HepG2 (cell line): ENCODE data around the gene MRPL28. TPM values are rescaled to one million over a fixed set of nuclear protein-coding genes. Genes with fewer than 3 reads are reported as not detected.

Source experiments
- ASH2L ChIP-seq: fragments of 300-600, 200-600 bp; sonication (generic); IDR thresholded peaks from 2 replicates; pipeline ENCODE4 v1.7.0; 2017; ENCODE audit warnings: low read depth, mild to moderate bottlenecking, moderate library complexity, mixed read lengths, low read length; ENCODE audit not compliant: insufficient read length
- FOXC1 ChIP-seq: sonication (generic); formaldehyde crosslinking; IDR thresholded peaks from 2 replicates; pipeline ENCODE4 v1.8.0; 2022; ENCODE audit warnings: mild to moderate bottlenecking, missing genetic modification reagents, borderline replicate concordance
- HOXA5 ChIP-seq: sonication (generic); formaldehyde crosslinking; IDR thresholded peaks from 2 replicates; pipeline ENCODE4 v1.4.0; 2020; ENCODE audit warnings: missing genetic modification reagents
- KDM4B ChIP-seq: sonication (generic); formaldehyde crosslinking; IDR thresholded peaks from 2 replicates; pipeline ENCODE4 v1.4.0; 2020; ENCODE audit warnings: missing genetic modification reagents
- NR2F6 ChIP-seq, 2 experiments: IDR thresholded peaks; 2 replicates each; pipeline ENCODE4 v1.6.1; 2016; ENCODE audit warnings: antibody characterized with exemption in 1 of 2, mild to moderate bottlenecking in 1 of 2
- ZEB1 ChIP-seq: IDR thresholded peaks from 2 replicates; pipeline ENCODE4 v1.6.1; 2012; ENCODE audit warnings: mild to moderate bottlenecking, low read depth, inconsistent platforms; ENCODE audit not compliant: insufficient replicate concordance
- ZNF136 ChIP-seq: sonication (generic); formaldehyde crosslinking; IDR thresholded peaks from 2 replicates; pipeline ENCODE4 v1.8.1; 2022; ENCODE audit warnings: low read depth, mild to moderate bottlenecking, moderate library complexity, missing genetic modification reagents
- ZNF501 ChIP-seq: sonication (generic); formaldehyde crosslinking; IDR thresholded peaks from 2 replicates; pipeline ENCODE4 v1.5.1; 2020; ENCODE audit warnings: mild to moderate bottlenecking, moderate library complexity, missing genetic modification reagents
- ZNF577 ChIP-seq: sonication (generic); formaldehyde crosslinking; IDR thresholded peaks from 2 replicates; pipeline ENCODE4 v1.4.0; 2020; ENCODE audit warnings: mild to moderate bottlenecking, low read depth, missing genetic modification reagents, borderline replicate concordance
- ZNF605 ChIP-seq: sonication (generic); formaldehyde crosslinking; IDR thresholded peaks from 2 replicates; pipeline ENCODE4 v1.8.0; 2022; ENCODE audit warnings: mild to moderate bottlenecking, missing genetic modification reagents
- ZSCAN29 ChIP-seq: sonication (generic); formaldehyde crosslinking; conservative IDR thresholded peaks from 2 replicates; pipeline ENCODE4 v1.4.0; 2020; ENCODE audit warnings: mild to moderate bottlenecking, missing genetic modification reagents
- polyA plus RNA-seq, 8 experiments: library from polyadenylated mRNA; depleted of rRNA in 3 of 8; stranded (reverse) in 7 of 8; unstranded in 1 of 8; fragments of >200 nt; fragmentation: Illumina TruSeq in 4 of 8; extraction: Trizol in 4 of 8; gene quantifications; 2 replicates each; pipeline versions ENCODE4 v1.2.1 to v1.2.3, GENCODE V29; 2011 to 2016; ENCODE audit warnings: low read depth in 4 of 8, missing spikeins in 1 of 8, mixed read lengths in 1 of 8; ENCODE audit not compliant: insufficient read depth in 1 of 8
- total RNA-seq, 5 experiments: library from RNA; depleted of rRNA; stranded (reverse); fragments of >200 nt; fragmentation: Illumina TruSeq; extraction: Trizol; gene quantifications; 2 replicates each; pipeline ENCODE4 v1.2.3, GENCODE V29; 2016; ENCODE audit warnings: low read depth in 1 of 5
- TF ChIP-seq, protein P1 (sequence below): sonication (generic); formaldehyde crosslinking; IDR thresholded peaks from 2 replicates; pipeline ENCODE4 v1.5.1; 2020; ENCODE audit warnings: missing genetic modification reagents, mild to moderate bottlenecking, borderline replicate concordance
- TF ChIP-seq, protein P2 (sequence below): sonication (generic); formaldehyde crosslinking; IDR thresholded peaks from 2 replicates; pipeline ENCODE4 v1.5.0; 2020; ENCODE audit warnings: missing genetic modification reagents
- TF ChIP-seq, protein P3 (sequence below): sonication (generic); formaldehyde crosslinking; conservative IDR thresholded peaks from 2 replicates; pipeline ENCODE4 v1.8.0; 2022; ENCODE audit warnings: low read depth, missing genetic modification reagents
- TF ChIP-seq, protein P4 (sequence below): IDR thresholded peaks from 2 replicates; pipeline ENCODE4 v1.6.1; 2016; ENCODE audit warnings: mild to moderate bottlenecking
- TF ChIP-seq, protein P5 (sequence below): IDR thresholded peaks from 2 replicates; pipeline ENCODE4 v1.6.1; 2012; ENCODE audit warnings: low read depth, low read length, improper control_type of control experiment
- TF ChIP-seq, protein P6 (sequence below): sonication (generic); formaldehyde crosslinking; IDR thresholded peaks from 2 replicates; pipeline ENCODE4 v1.4.0; 2020; ENCODE audit warnings: missing genetic modification reagents, borderline replicate concordance

The MRPL28 gene
- total and polyA plus RNA-seq, 2 of the 13 experiments (the other 11 are each of a cell fraction or from before 2014, with no cell fraction given), result 114 to 135 TPM

DNA sequence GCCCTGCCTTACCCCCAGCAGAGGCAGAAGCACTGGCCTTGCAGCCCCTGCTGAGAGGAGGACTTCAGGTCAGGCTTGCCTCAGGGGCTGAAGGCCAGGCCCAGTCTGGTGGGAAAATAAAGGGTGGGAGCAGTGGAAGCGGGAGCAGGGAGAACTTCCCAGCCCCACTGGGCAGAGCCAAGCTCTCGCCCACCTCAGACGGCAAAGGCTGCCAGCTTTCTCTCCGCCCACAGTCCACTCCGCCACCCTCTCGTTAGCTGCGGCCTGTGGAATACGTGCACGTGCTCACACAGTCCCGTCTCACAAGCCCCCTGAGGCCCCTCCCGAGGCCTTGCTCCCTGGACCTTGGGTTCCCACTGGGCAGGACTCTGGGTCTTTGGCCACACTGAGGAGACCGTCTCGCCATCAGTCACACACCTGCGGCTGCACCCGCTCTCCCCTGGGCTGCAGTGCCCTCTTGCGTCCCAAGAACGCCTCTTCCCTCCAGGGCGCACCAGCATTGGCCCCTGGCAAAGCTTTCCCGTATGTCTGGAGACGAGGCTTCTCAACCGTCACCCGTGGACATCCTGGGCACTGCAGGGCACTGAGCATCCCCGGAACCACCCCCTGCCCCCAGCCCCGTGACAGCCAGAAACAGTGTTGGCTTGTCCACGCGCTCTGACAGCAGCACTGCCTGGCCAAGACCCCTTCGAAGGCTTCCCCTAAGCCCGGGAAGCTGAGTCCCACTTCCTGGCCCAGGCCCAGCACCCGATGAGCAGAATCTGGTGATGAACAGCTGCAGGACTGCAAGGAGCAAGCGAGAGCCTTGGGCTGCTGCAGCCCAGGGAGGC lies 8.3 kb downstream of the MRPL28 start (continued):
- TF ChIP-seq, protein P1, sequence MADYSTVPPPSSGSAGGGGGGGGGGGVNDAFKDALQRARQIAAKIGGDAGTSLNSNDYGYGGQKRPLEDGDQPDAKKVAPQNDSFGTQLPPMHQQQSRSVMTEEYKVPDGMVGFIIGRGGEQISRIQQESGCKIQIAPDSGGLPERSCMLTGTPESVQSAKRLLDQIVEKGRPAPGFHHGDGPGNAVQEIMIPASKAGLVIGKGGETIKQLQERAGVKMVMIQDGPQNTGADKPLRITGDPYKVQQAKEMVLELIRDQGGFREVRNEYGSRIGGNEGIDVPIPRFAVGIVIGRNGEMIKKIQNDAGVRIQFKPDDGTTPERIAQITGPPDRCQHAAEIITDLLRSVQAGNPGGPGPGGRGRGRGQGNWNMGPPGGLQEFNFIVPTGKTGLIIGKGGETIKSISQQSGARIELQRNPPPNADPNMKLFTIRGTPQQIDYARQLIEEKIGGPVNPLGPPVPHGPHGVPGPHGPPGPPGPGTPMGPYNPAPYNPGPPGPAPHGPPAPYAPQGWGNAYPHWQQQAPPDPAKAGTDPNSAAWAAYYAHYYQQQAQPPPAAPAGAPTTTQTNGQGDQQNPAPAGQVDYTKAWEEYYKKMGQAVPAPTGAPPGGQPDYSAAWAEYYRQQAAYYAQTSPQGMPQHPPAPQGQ (CRISPR knock-in tag), result no peak; the same call in 1 of the 2 replicates
- TF ChIP-seq, protein P2, sequence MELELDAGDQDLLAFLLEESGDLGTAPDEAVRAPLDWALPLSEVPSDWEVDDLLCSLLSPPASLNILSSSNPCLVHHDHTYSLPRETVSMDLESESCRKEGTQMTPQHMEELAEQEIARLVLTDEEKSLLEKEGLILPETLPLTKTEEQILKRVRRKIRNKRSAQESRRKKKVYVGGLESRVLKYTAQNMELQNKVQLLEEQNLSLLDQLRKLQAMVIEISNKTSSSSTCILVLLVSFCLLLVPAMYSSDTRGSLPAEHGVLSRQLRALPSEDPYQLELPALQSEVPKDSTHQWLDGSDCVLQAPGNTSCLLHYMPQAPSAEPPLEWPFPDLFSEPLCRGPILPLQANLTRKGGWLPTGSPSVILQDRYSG (CRISPR knock-in tag), result no peak
- TF ChIP-seq ZNF136 (CRISPR knock-in tag) (no peak), FOXC1 (CRISPR knock-in tag) (peak; percentile 83), ZNF501 (0 out of 2 replicates have a peak, but pooled peaks have one; percentile 19), KDM4B (CRISPR knock-in tag) (0 out of 2 replicates have a peak, but pooled peaks have one; percentile 42), ZNF605 (0 out of 2 replicates have a peak, but pooled peaks have one; percentile 30), ZNF577 (CRISPR knock-in tag) (no peak), ZEB1 (peak; percentile 71), ZSCAN29 (CRISPR knock-in tag) (0 out of 2 replicates have a peak, but pooled peaks have one; percentile 65), NR2F6 (IDR thresholded peaks at IDR 0.05) (peak; percentile 62; the same call in 1 of the 2 replicates), NR2F6 (CRISPR knock-in tag; IDR thresholded peaks at IDR 0.05) (peak; percentile 54; the same call in 1 of the 2 replicates), HOXA5 (CRISPR knock-in tag) (no peak; the same call in 1 of the 2 replicates), ASH2L (peak; percentile 28)
- TF ChIP-seq, protein P3, sequence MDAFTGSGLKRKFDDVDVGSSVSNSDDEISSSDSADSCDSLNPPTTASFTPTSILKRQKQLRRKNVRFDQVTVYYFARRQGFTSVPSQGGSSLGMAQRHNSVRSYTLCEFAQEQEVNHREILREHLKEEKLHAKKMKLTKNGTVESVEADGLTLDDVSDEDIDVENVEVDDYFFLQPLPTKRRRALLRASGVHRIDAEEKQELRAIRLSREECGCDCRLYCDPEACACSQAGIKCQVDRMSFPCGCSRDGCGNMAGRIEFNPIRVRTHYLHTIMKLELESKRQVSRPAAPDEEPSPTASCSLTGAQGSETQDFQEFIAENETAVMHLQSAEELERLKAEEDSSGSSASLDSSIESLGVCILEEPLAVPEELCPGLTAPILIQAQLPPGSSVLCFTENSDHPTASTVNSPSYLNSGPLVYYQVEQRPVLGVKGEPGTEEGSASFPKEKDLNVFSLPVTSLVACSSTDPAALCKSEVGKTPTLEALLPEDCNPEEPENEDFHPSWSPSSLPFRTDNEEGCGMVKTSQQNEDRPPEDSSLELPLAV, result no peak
- TF ChIP-seq, protein P4, sequence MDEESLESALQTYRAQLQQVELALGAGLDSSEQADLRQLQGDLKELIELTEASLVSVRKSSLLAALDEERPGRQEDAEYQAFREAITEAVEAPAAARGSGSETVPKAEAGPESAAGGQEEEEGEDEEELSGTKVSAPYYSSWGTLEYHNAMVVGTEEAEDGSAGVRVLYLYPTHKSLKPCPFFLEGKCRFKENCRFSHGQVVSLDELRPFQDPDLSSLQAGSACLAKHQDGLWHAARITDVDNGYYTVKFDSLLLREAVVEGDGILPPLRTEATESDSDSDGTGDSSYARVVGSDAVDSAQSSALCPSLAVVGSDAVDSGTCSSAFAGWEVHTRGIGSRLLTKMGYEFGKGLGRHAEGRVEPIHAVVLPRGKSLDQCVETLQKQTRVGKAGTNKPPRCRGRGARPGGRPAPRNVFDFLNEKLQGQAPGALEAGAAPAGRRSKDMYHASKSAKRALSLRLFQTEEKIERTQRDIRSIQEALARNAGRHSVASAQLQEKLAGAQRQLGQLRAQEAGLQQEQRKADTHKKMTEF, result peak; percentile 58; the same call in 1 of the 2 replicates
- TF ChIP-seq, protein P5, sequence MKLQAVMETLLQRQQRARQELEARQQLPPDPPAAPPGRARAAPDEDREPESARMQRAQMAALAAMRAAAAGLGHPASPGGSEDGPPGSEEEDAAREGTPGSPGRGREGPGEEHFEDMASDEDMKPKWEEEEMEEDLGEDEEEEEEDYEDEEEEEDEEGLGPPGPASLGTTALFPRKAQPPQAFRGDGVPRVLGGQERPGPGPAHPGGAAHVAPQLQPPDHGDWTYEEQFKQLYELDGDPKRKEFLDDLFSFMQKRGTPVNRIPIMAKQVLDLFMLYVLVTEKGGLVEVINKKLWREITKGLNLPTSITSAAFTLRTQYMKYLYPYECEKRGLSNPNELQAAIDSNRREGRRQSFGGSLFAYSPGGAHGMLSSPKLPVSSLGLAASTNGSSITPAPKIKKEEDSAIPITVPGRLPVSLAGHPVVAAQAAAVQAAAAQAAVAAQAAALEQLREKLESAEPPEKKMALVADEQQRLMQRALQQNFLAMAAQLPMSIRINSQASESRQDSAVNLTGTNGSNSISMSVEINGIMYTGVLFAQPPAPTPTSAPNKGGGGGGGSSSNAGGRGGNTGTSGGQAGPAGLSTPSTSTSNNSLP, result no peak
- TF ChIP-seq, protein P6, sequence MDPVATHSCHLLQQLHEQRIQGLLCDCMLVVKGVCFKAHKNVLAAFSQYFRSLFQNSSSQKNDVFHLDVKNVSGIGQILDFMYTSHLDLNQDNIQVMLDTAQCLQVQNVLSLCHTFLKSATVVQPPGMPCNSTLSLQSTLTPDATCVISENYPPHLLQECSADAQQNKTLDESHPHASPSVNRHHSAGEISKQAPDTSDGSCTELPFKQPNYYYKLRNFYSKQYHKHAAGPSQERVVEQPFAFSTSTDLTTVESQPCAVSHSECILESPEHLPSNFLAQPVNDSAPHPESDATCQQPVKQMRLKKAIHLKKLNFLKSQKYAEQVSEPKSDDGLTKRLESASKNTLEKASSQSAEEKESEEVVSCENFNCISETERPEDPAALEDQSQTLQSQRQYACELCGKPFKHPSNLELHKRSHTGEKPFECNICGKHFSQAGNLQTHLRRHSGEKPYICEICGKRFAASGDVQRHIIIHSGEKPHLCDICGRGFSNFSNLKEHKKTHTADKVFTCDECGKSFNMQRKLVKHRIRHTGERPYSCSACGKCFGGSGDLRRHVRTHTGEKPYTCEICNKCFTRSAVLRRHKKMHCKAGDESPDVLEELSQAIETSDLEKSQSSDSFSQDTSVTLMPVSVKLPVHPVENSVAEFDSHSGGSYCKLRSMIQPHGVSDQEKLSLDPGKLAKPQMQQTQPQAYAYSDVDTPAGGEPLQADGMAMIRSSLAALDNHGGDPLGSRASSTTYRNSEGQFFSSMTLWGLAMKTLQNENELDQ (CRISPR knock-in tag), result no peak
